ENCODE measurements around the gene ADD1.
"Not testable (repeated sequence)": the region's sequence is repeated elsewhere in the genome, so short reads cannot be mapped to it uniquely, and the experiment has no call there.

Gene ADD1

DNA sequence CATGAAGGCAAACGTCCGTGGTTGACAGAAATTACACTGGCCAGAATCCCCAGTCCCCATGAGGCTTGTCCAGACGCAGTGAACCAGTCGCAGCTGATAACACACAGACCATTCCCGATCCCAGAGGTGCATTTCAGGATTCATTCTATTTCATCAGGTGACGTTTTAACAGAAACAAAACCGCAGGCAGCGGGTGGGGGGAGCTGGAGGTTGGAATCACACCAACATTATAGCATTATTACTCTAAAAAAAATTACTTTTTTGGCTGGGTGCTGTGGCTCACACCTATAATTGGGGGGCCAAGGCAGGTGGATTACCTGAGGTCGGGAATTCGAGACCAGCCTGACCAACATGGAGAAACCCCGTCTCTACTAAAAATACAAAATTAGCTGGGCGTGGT is 94.3 kb downstream of the ADD1 start:
- no peak for DNase-seq

DNA sequence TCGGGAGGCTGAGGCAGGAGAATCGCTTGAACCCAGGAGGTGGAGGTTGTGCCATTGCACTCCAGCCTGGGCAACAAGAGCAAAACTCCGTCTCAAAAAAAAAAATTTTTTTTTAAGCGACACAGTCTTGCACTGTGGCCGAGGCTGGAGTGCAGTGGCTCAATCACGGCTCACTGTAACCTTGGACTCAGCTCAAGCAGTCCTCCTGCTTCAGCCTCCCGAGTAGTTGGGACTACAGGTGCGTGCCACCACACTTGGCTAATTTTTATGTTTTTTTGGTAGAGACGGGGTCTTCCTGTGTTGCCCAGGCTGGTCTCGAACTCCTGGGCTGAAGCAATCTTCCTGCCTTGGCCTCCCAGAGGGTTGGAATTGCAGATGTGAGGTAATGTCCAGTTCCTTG is 94.8 kb downstream of the ADD1 start:
- not testable (repeated sequence) for DNase-seq

DNA sequence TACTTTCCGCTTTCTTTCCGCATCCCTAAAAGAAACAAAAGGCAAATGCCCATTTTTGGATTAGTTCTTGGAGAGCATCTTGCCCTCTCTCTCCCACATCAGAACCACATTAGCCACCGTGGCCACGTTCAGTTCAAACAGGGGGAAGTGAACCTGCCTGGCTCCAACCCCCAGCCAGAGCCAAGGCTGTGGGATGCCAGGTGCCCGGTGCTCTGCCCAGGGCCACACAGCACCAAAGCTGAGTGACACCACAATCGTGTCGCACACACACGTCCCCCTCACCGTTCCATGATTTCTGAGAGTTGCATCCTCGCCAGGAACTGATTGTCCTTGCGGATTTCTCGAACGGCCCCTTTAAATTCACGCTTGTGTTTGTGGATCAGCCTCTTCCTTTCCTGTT is 95.3 kb downstream of the ADD1 start:
- no peak for DNase-seq

DNA sequence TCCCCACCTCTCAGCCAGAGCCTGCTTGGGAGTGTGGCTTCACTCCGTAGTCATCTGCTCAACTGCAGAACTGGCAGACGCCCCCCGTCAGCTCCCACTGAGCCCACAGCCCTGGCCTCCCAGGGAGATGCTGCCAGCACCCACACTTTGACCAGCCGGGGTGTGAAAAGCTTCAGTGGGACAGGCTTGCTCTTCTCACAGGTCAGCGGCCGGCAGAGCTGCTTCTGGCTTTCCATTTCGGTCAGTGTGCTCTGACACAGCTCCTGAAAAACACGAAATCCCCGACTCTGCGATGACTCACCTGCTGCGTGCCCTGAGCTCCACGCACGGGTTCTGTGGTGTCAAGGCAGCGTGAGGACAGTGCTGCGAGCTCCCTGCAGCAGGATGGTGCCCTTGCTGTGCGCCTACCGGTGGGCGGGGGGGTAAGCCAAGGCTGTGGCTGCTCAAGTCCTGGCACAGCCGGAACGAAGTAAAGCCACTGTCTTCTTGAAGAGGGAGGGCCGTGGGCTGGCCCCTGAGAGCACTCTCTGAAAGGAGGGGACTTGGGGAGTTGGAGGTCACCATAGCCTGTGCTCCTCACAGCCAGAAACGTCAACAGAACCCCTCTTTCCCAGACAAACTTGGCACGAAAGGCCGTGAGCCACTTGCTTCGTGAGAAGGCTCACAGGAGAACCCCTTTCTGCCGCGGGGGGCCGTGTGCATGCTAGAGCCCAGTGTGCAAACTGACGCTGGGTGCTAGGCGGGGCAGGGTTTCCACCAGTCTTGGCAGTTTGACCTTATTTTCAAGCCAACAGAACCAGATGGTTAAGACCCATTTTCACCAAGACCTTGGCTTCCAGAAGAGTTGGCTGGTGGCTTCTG is 96.0 kb downstream of the ADD1 start:
- DNase-seq: no peak

DNA sequence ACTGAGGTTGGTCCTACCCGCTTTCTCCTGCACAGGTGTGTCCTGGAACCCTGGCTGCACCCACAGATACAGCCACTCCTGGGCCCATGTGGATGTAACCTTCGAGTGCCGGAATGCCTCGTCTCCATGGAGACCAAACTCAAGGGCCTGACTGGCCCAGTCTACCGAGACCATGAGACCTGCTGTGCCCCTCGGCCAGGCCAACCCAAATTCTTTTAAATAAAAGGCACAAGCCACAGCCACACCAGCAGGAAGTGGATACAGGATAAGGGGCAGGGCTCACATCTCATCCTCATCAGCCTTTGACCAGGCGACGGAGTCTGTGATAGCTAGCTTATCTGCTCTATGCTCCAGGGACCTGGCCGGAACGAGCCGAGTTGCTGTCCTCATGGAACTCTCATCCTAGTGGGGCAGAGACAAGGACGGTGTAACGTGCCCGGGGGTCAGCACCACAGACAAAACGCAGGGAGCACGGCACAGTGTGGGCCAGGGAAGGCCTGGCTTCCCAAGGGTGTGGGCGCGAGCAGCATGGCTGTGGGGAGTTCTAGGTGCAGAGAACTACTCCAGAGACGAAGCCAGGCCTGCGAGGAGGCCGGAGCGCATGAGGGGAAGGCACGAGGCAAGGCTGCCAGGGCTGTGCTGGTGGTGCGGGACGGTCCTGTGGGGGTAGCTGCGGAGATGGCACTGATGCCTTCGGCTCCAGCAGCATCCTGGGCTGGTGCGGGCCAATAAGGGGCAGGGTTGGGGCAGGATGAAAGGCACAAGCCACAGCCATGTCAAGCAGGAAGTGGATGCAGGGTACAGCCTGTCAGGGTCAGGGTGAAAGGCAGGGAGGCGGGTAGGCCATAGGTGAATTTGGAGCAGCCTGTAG is 96.9 kb downstream of the ADD1 start:
- no peak for DNase-seq

DNA sequence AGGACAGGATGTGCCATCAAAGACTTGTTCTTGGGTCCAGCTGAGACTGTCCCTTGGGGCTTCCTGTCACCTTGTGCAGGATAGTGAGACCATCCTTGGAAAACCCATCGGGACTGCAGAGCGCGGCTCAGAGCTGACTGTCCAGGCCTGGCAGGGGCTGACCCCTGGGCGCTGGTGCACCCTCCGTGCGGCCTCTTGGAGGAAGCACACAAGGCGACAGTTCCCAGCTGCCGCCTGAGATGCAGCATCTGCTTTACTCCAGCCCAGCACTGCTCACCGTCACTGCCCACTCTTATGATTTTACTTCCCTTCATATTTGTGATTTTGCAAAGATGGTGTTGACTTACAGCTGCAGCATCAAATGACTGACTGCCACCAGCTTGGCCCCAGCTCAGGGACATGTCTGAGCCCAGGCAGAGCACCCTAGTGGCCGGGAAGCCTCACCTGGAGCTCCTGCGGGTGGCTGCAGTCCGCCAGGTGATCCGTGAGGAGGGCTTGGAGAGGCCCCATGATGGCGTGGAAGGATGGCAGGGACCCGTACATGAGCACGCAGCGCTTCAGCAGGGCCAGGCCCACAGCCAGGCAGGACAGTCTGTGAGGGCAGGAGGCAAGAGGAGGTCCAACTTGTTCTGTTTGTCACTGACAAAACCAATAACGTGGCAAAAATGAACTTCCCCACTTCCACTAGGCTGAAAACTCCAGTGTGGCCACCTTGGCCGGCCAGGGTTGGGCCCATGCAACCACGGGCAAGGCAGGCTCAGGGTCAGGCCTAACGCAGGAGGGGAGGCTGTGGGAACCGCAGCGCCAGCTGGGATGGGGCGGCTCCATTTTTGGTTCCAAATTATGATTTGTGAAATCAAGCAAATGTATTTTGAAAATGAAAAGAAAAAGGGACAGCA is 97.7 kb downstream of the ADD1 start:
- no peak for DNase-seq

DNA sequence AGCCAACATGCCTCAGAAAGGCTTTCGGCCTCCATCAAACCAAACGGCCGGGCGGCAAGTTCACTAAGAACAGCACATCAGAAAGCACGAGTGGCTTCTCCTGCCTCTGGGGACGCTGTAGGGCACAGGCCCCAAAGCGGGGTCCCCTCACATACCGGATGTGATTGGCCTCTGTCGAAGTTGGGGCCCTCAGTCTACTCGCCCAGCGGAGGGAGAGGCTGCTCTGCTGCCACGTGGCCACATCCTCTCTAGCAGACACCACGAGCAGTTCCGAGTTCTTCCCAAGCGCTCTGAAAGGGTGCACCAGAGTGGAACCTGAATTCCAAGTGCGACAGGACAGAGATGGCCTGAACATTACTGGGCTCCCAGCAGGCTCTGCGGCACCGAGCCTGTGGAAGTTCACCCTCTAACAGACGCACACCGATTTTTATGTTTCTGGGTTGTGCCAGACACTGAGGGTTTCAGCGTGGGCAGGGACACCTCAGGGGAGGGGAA is 98.4 kb downstream of the ADD1 start:
- DNase-seq: no peak

DNA sequence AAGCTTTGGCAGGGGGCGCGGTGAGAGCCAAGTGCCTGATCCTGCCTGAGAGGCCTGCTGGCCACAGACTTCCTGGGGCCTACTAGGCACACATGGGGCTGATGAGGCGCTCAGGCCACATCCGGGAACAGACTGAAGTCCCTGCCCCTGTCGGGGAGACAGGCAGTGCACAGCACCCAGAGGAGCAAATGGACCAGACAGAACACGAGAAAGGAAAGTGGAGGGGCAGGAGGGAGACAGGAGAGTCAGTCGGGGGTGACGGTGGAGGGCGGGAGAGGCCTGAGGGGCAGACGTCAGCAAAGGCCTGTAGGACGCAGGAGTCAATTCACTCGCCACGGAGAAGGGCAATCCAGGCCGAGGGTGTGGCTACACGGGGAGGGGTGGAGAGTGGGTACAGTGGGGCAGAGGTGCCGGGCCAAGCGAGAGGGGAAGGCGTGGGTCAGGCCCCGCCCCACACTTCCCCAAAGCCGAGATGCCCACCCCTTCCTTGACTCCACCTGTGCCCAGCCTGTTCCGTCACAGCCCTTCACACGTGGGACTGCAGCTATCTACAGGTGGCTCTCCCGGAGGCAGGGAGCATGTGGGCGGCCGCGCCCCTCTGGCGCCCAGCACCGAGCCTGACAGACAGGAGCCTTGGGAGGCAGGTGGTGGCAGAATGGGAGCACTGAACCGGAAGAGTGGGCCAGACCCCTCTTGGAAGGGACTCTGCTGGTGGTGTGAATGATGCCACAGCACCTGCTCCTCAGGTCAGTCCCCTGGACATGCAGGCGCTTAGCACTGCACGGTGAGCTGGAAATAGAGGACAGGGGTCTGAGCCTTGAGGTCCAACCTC is 99.1 kb downstream of the ADD1 start:
- no peak for DNase-seq

DNA sequence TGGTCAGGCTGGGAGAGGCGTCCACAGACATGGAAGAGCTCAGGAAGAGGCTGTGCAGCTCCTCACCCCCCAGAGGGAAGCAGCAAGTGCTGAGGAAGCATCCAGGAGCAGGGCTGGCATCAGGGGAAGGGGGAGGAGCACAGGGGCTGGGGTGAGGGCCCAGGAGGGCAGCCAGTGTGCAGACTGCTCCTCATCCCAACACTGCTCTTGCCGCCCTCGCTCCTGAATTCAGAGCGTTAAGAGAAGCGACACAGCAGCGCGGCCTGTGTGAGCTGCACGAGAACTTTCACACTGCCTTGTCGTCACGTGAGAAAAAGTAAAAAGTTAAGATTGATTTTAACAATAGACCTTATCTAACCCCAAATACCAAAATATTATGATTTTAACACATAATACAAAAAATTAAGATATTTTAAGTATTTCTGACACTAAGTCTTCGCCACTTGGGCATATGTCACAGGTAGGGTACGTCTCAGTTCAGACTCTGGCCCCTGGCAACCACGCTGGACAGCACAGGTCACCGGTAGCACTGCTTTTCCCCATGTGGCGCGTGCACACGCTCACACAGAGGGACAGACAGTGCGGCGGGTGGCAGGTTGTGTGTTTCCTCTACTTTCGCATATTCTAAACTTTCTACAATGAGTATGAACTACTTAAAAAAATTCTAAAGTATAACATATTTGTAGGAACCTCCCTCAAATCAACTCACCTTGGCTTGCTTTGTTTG is 99.9 kb downstream of the ADD1 start:
- no peak for DNase-seq

DNA sequence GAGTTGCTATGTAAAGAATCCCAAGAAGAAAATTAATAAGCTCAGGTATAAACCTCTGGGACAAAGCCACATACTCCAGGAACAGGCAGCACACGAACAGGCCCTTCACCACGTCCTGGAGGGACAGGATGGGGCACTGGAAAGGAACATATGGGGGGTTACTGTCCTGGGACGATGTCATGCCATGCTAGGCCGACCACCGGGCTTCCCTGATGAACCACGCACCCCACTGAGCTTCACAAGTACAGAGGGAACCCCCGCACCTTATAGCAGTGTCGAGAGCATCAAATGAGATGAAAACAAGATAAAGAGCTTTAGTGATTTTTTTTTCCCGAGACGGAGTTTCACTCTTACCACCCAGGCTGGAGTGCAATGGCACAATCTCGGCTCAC is 100.4 kb downstream of the ADD1 start:
- no peak for DNase-seq

DNA sequence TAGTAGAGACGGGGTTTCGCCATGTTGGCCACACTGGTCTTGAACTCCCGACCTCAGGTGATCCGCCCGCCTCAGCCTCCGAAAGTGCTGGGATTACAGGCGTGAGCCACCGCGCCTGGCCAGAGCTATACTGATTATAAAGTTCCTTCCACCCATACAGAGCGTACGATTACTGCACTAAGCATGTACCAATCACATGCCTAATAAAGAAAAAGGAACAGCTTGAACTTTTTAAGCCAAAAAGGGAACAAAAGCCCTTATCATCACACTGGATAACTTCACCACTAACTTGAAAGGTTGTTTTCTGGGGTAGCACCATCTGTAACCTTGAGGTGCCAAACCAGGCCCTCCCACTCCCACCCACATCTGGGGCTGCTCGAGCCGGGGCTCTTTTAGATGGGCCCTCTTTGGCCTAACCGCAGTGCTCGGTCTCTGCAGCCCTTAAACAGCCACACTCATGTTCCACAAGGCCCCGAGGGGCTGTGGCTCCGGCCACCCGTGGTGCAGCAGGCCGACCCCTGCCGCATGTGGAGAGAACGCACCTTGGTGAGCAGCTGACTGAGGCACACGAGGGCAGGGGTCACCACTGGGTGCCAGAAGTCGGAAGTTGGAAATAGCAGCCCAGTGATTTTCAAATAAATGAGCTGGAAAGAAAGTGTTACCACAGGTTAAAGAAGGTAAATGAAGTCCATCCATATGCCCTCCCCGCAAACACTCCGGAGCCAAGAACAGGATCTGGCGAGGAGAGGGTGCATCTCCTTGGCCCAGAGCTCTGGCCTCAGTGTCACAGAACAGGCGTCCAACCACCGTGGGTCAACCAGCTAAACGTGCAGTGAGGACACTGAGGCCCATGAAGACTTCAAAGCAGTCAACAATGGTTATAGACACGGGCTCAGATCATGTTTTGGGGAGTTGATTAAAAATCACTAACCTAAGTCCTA is 101.2 kb downstream of the ADD1 start:
- DNase-seq: no peak

DNA sequence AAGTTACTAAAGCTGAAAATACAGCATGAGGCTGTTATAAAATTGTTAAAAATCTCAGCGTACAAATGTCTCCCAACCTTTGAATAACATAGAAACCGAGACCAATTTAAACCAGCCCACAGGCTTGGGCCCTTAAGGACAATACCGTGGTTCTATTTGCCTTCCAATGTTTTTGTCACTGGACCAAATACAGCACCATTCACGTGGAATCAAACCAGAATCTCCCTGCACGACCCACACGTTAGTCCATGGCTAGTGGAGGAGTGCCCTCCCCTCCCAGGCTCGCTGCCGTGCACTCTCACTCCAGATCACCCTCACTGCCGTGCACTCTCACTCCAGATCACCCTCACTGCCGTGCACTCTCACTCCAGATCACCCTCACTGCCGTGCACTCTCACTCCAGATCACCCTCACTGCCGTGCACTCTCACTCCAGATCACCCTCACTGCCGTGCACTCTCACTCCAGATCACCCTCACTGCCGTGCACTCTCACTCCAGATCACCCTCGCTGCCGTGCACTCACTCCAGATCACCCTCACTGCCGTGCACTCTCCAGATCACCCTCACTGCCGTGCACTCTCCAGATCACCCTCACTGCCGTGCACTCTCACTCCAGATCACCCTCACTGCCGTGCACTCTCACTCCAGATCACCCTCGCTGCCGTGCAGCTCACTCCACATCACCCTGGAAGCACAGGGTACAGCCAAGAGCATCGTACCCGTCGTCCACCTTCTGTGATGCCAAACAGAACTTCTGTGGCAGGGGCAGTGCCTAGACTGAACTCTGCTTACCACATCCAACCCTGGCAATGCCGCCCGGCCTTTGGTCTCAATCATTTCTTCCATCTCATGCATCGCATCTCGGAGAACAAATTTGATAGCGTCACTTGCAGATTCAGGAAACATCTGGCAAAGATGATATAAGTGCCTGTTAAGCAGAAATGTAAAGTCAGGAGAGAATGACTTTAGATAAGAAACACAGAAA is 102.3 kb downstream of the ADD1 start:
- DNase-seq: not testable (repeated sequence)

DNA sequence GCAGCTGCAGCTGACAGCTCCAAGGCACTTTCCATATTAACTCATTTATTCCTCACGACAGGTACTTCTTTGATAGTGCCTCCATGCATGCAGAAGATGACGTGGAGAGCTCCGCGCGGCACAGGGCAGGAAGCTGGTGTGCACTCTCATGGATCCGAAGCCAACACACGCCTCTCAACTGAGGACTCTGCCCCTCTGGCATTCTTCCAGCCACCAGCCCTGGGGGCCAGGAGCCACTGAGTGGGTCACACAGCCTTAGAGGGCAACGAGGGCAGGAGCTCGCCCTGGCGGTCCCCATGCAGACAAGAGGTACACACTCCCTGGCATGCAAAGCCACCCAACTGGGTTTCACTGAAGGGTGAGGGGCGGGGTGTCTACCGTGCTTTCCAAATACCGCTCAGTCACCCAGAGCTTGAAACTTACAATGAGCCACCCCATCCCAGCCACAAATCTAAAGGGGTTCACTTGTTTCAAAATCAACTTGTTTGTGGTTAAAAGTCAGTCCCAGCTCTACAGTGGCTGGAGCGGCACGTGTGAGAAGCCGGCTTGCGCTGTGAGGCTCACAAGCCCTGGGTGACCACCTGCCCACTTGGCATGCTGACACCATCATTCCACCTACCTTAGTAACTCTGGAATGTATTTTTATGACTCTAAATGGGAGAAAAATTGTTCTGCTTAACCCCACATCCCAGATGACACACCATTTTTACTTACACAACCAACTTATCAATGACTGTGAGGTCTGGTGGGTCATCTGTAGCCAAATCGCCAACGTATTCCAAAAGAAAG is 103.4 kb downstream of the ADD1 start:
- DNase-seq: no peak

DNA sequence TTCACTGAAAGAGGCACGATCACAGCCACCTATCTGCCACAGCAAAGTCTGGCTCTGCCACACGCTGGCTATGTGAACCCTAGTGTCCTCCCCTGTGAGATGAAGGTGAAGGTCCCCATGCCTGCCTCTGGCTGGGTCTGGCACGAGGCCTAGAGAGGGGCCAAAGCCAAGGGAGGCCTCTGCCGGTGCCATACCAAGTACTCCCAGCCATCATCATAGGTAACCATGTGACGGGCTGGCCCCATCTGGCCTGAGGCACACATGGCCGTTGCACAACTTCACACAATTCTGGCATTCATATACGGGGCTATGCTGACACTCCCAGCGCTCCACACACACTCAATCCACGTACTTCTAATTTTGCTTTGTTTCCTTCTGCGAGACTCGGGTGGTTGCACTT is 104.3 kb downstream of the ADD1 start:
- DNase-seq: no peak

DNA sequence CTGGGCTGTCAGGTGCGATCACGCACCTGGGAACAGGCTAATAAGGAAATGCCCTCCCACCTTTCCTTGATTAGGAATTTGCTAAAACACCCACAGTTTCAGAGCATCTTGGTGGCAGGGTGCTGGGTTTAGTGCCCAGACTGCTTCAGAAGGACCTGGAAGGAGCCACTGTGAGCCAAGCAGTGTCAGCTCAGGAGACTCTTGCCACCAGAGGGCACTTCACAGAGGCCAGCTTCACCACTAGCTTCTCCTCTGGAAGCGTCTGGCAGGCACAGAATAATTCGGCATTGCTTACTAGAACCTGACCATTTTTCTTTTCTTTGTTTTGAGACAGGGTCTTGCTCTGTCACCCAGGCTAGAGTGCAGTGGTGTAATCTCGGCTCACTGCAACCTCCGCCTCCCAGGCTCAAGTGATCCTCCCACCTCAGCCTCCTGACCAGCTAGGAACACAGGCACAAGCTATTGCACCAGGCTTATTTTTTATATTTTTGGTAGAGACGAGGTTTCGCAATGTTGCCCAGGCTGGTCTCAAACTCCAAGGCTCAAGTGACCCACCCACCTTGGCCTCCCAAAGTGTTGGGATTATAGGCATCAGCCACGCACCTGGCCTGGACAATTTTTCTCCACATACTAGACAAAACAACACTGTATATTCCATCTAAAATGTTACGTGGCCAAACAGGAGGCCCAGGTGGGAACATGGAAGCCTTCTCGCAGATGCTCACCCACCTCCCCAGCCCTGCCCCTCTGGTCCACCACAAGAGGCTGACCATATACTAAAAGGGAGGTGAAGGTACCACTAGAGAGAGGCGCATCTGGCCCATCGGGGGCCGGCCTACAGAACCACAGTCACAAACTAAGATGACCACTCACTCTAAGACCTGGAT is 105.5 kb downstream of the ADD1 start:
- DNase-seq: no peak

DNA sequence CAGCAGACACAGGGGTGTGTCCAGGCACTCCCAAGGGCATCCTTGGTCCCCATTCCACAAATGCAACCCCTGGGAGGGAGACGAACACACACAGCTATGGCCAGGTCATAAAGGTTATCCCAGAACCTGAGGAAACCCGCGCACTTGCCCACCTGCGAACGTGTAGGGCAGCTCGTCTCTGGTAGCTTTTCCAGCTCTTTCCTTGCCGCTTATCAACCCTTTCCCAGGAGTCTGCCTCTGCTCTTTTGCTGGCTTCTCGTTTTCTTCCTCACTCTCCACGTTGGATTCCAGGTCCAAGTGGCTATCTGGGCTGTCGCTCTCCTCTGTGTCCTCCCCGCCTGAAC is 106.1 kb downstream of the ADD1 start:
- DNase-seq: no peak
